Psoas muscle (tissue), 8 donors: Measurements from ENCODE around the gene FCRL2. TPM values are rescaled to one million over a fixed set of nuclear protein-coding genes. Genes with fewer than 3 reads are reported as not detected.

ENCODE experiments used
- ATAC-seq, 4 donors: fragments of 200-7000 bp; cut with Tn5 transposase; one replicate each; pipeline ENCODE4 v1.9.1; 2020; ENCODE audit warnings: moderate library complexity in 3 of 4, mild to moderate bottlenecking in 2 of 4
- DNase-seq, 2 donors: peaks; one replicate each; pipeline ENCODE4 v3.0.0-alpha.2; 2020
- H3K27ac ChIP-seq: fragments of 200-600 bp; one replicate; pipeline ENCODE4 v1.8.0; 2022
- H3K27me3 ChIP-seq, 3 donors: fragments of 200-600 bp in 1 of 3; one replicate each; pipeline versions ENCODE4 v1.6.1 to v1.8.0; 2013 to 2022; ENCODE audit warnings: low read length in 2 of 3, mild to moderate bottlenecking in 2 of 3, moderate library complexity in 1 of 3; ENCODE audit not compliant: insufficient read depth in 3 of 3
- H3K36me3 ChIP-seq, 2 donors: fragments of 200-600 bp in 1 of 2; one replicate each; pipeline versions ENCODE4 v1.6.1 to v1.8.0; 2013 to 2022; ENCODE audit warnings: low read depth in 1 of 2, mild to moderate bottlenecking in 1 of 2, moderate library complexity in 1 of 2; ENCODE audit not compliant: insufficient read depth in 1 of 2
- H3K4me1 ChIP-seq: fragments of 200-600 bp; one replicate; pipeline ENCODE4 v1.8.0; 2022
- H3K4me3 ChIP-seq: fragments of 200-600 bp; one replicate; pipeline ENCODE4 v1.8.0; 2022; ENCODE audit warnings: mild to moderate bottlenecking
- H3K9me3 ChIP-seq: fragments of 200-600 bp; one replicate; pipeline ENCODE4 v1.8.0; 2022
- CTCF ChIP-seq: fragments of 200-600 bp; IDR thresholded peaks from one replicate; pipeline ENCODE4 v1.8.0; 2022; ENCODE audit warnings: antibody characterized with exemption
- WGBS, 3 donors: extraction: QIAGEN DNeasy Blood & Tissue Kit; methylation state at CpG; one replicate each; pipeline versions ENCODE4 v1.1.6 to v1.1.7; 2013; 5-methylcytosine and 5-hydroxymethylcytosine counted together
- intact Hi-C, 2 donors: fragments of 100-400 bp; cut with DNase I; formaldehyde crosslinking; loops; one replicate each; pipeline versions ENCODE4 v1.11.0 to v1.14.2; 2022
- polyA plus RNA-seq, 3 donors: library from polyadenylated mRNA; stranded (reverse); fragments of 200-250 nt; gene quantifications; one replicate each; pipeline ENCODE4 v1.2.3, GENCODE V29; 2013
- total RNA-seq, 4 donors: library from RNA; stranded (reverse); fragmentation: NEBNext Ultra II Directional in 2 of 4; extraction: Animal tissue kit (Norgen Biotek cat#: 25700) in 2 of 4; gene quantifications; one replicate each; pipeline versions ENCODE4 v1.2.1 to v1.2.4, GENCODE V29; 2021 to 2023
- donor health status: healthy with polysubstance abuse.
- donor health status: DM: no; HTN: no; CAD: no; lungs with moderate emphysema.
- donor health status: Bipolar disorder and iron deficiency.
- donor health status: healthy.
- donor health status: DM: yes; HTN: yes; CAD: no.
- donor health status: DM: no; HTN: no; CAD: no.
- donor health status: DM: no; HTN: no; CAD: no.
- donor health status: DM: yes; HTN: yes; CAD: no.

FCRL2 gene
- total and polyA plus RNA-seq, 7 donors = 0.03 to 0.17 TPM; not detected in 5

GRCh38 chr1:157724537-157725220 lies 52.3 kb downstream of the FCRL2 start:
- no peak overlapping the region for H3K27ac ChIP-seq
- H3K4me3 ChIP-seq = no peak overlapping the region
- intact Hi-C loops = no loop called here
- ATAC-seq (no peak), DNase-seq (no peak)
- WGBS, 3 donors = 67 to 75% (median 70%) methylated on average over 2 of the region's 2 CpGs
- TF ChIP-seq CTCF = no peak
- H3K36me3 ChIP-seq = no peaks in the 10 kb centered on the region
- no peaks in the 10 kb centered on the region for H3K4me1 ChIP-seq
- H3K27me3 ChIP-seq = no peaks in the 10 kb centered on the region
- no peaks in the 10 kb centered on the region for H3K9me3 ChIP-seq

- Histone ChIP-seq H3K4me3 (no peak overlapping the region), H3K27me3 (no peaks in the 10 kb centered on the region), H3K36me3 (no peaks in the 10 kb centered on the region), H3K4me1 (no peaks in the 10 kb centered on the region), H3K9me3 (no peaks in the 10 kb centered on the region), H3K27ac (no peak overlapping the region)
- DNase-seq (no peak), ATAC-seq (no peak)
- TF ChIP-seq CTCF = no peak
- WGBS, 3 donors = 74 to 90% (median 88%) methylated on average over 2 of the region's 2 CpGs
- intact Hi-C loops = no loop called here
Measured at GRCh38 chr1:157723157-157723556, 53.8 kb downstream of the FCRL2 start.

- Histone ChIP-seq H3K27me3 (no peaks in the 10 kb centered on the region), H3K27ac (no peak overlapping the region), H3K36me3 (no peaks in the 10 kb centered on the region), H3K4me3 (no peak overlapping the region), H3K4me1 (no peaks in the 10 kb centered on the region), H3K9me3 (no peaks in the 10 kb centered on the region)
- DNase-seq (no peak), ATAC-seq (no peak)
- intact Hi-C loops = no loop called here
- TF ChIP-seq CTCF = no peak
- WGBS, 3 donors = 67 to 84% (median 82%) methylated on average over 1 of the region's 1 CpG
Measured at GRCh38 chr1:157721985-157722384, 54.9 kb downstream of the FCRL2 start.

GRCh38 chr1:157715736-157716135 lies 61.2 kb downstream of the FCRL2 start:
- intact Hi-C loops = no loop called here
- Histone ChIP-seq H3K36me3 (no peaks in the 10 kb centered on the region), H3K27ac (no peak overlapping the region), H3K4me3 (no peak overlapping the region), H3K4me1 (no peaks in the 10 kb centered on the region), H3K9me3 (no peaks in the 10 kb centered on the region), H3K27me3 (no peaks in the 10 kb centered on the region)
- no peak for TF ChIP-seq CTCF
- DNase-seq (no peak), ATAC-seq (no peak)
- WGBS, 3 donors = 68 to 79% (median 70%) methylated on average over 5 of the region's 5 CpGs

- Histone ChIP-seq H3K9me3 (no peaks in the 10 kb centered on the region), H3K4me1 (no peaks in the 10 kb centered on the region), H3K4me3 (no peak overlapping the region), H3K36me3 (no peaks in the 10 kb centered on the region), H3K27me3 (no peaks in the 10 kb centered on the region), H3K27ac (no peak overlapping the region)
- intact Hi-C loops = no loop called here
- ATAC-seq (no peak), DNase-seq (no peak)
- TF ChIP-seq CTCF = no peak
Measured at GRCh38 chr1:157711802-157712201, 65.1 kb downstream of the FCRL2 start.
